B cell (primary cell): ENCODE measurements around the gene LIPC. TPM values are rescaled to one million over a fixed set of nuclear protein-coding genes. Genes with fewer than 3 reads are reported as not detected.

ENCODE experiments used
- ATAC-seq: fragments of 200-7000 bp; cut with Tn5 transposase; one replicate; pipeline ENCODE4 v1.10.0; 2021; ENCODE audit warnings: low read depth, mild to moderate bottlenecking, moderate number of reproducible peaks, moderate library complexity
- CTCF ChIA-PET: fragments of 350-600 bp; sonication (Branson Sonifier 250); formaldehyde crosslinking; loops from one replicate; lab custom pipeline; 2021; ENCODE audit warnings: antibody characterized with exemption, inconsistent platforms; lab: Charles Lee
- POLR2A ChIA-PET: fragments of 350-600 bp; sonication (Branson Sonifier 250); formaldehyde crosslinking; loops from one replicate; lab custom pipeline; 2021; ENCODE audit warnings: antibody characterized with exemption; lab: Charles Lee
- DNase-seq: peaks from one replicate; pipeline ENCODE4 v3.0.0; 2013
- H2AFZ ChIP-seq: 2 replicates; pipeline ENCODE4 v1.6.1; 2012; ENCODE audit warnings: mild to moderate bottlenecking, low read depth, low read length; ENCODE audit not compliant: insufficient read depth, poor library complexity, severe bottlenecking
- H3K27ac ChIP-seq, 2 donors: 1 replicate in 1 of 2; 2 replicates in 1 of 2; pipeline ENCODE4 v1.5.1; 2012 to 2013; ENCODE audit warnings: low read length in 2 of 2, mild to moderate bottlenecking in 2 of 2, moderate library complexity in 1 of 2
- H3K27me3 ChIP-seq, 4 experiments: fragments of 200-600 bp in 1 of 4; sonication (generic) in 1 of 4; replicated peaks in 1 of 4; 1 replicate in 2 of 4; 2 replicates in 2 of 4; pipeline versions ENCODE4 v1.6.1 to v1.7.0; 2013 to 2016; ENCODE audit warnings: low read length in 3 of 4, mild to moderate bottlenecking in 2 of 4, mixed read lengths in 1 of 4, moderate library complexity in 1 of 4; ENCODE audit not compliant: insufficient read depth in 4 of 4, control insufficient read depth in 3 of 4; ENCODE audit errors: control extremely low read depth in 1 of 4
- H3K36me3 ChIP-seq, 2 experiments: replicated peaks in 1 of 2; 1 replicate in 1 of 2; 2 replicates in 1 of 2; pipeline versions ENCODE4 v1.6.1 to v1.7.1; 2013; ENCODE audit warnings: low read length in 1 of 2; ENCODE audit not compliant: insufficient read depth in 2 of 2, control insufficient read depth in 1 of 2; ENCODE audit errors: control extremely low read depth in 1 of 2, extremely low read depth in 1 of 2
- H3K4me1 ChIP-seq, 2 donors: fragments of 200-600 bp in 1 of 2; sonication (generic) in 1 of 2; 1 replicate in 1 of 2; 2 replicates in 1 of 2; pipeline versions ENCODE4 v1.5.1 to v1.6.1; 2013 to 2017; ENCODE audit warnings: low read length in 2 of 2; ENCODE audit not compliant: control insufficient read depth in 2 of 2, insufficient read depth in 2 of 2
- H3K4me2 ChIP-seq: replicated peaks from 2 replicates; pipeline ENCODE3; 2012; ENCODE audit warnings: mild to moderate bottlenecking, low read depth, low read length; ENCODE audit not compliant: poor library complexity, severe bottlenecking
- H3K4me3 ChIP-seq, 5 experiments: fragments of 200-600 bp in 1 of 5; sonication (generic) in 1 of 5; 1 replicate in 3 of 5; 2 replicates in 2 of 5; pipeline versions ENCODE4 v1.5.1 to v1.7.0; 2011 to 2016; ENCODE audit warnings: low read length in 4 of 5, mild to moderate bottlenecking in 4 of 5, low read depth in 2 of 5, control low read depth in 1 of 5, moderate library complexity in 1 of 5; ENCODE audit not compliant: insufficient read depth in 1 of 5; ENCODE audit errors: control extremely low read depth in 1 of 5, extremely low read depth in 1 of 5
- H3K79me2 ChIP-seq: fragments of 200-600 bp; sonication (generic); one replicate; pipeline ENCODE4 v1.6.0; 2016; ENCODE audit warnings: low read length; ENCODE audit not compliant: control insufficient read depth, insufficient read depth
- H3K9ac ChIP-seq: fragments of 200-600 bp; sonication (generic); 2 replicates; pipeline ENCODE4 v1.6.1; 2017; ENCODE audit warnings: mild to moderate bottlenecking, low read length, moderate library complexity
- H3K9me3 ChIP-seq, 3 donors: one replicate each; pipeline versions ENCODE4 v1.6.1 to v1.7.1; 2013; ENCODE audit warnings: low read length in 2 of 3; ENCODE audit not compliant: control insufficient read depth in 2 of 3, insufficient read depth in 1 of 3; ENCODE audit errors: control extremely low read depth in 1 of 3
- H4K20me1 ChIP-seq: 2 replicates; pipeline ENCODE4 v1.6.0; 2012; ENCODE audit warnings: mild to moderate bottlenecking, low read length; ENCODE audit not compliant: insufficient read depth, control insufficient read depth, poor library complexity, severe bottlenecking
- H3K27ac Mint-ChIP-seq: one replicate; pipeline ENCODE4 v1.8.0; 2021; ENCODE audit warnings: mixed read lengths
- H3K27me3 Mint-ChIP-seq: one replicate; pipeline ENCODE4 v1.8.0; 2021; ENCODE audit warnings: mixed read lengths
- H3K4me1 Mint-ChIP-seq: one replicate; pipeline ENCODE4 v1.8.0; 2021; ENCODE audit warnings: mixed read lengths
- H3K4me3 Mint-ChIP-seq: one replicate; pipeline ENCODE4 v1.8.0; 2021; ENCODE audit warnings: mixed read lengths
- H3K9me3 Mint-ChIP-seq: one replicate; pipeline ENCODE4 v1.8.0; 2022; ENCODE audit warnings: mixed read lengths; ENCODE audit not compliant: insufficient read depth
- CTCF ChIP-seq: fragments of 200-600 bp; IDR thresholded peaks from one replicate; pipeline ENCODE4 v1.8.0; 2022; ENCODE audit warnings: antibody characterized with exemption, mild to moderate bottlenecking
- EZH2 ChIP-seq: IDR thresholded peaks from 2 replicates; pipeline ENCODE4 v1.6.1; 2012; ENCODE audit warnings: borderline replicate concordance, low read depth, mild to moderate bottlenecking, moderate library complexity, low read length; ENCODE audit not compliant: insufficient read depth, poor library complexity, severe bottlenecking
- WGBS: methylation state at CpG from one replicate; pipeline ENCODE4 v1.1.5; 2013; ENCODE audit warnings: missing lambda C conversion rate; ENCODE audit not compliant: insufficient coverage; 5-methylcytosine and 5-hydroxymethylcytosine counted together
- intact Hi-C: fragments of 100-400 bp; cut with micrococcal nuclease; formaldehyde crosslinking; loops from one replicate; pipeline ENCODE4 v1.10.0; 2022
- polyA plus RNA-seq: library from polyadenylated mRNA; depleted of rRNA; stranded (reverse); fragments of >200 nt; gene quantifications from 2 replicates; pipeline ENCODE4 v1.2.3, GENCODE V29; 2012
- total RNA-seq, 2 donors: library from RNA; stranded (reverse); fragments of 120-200 nt in 1 of 2; gene quantifications; 1 replicate in 1 of 2; 2 replicates in 1 of 2; pipeline versions ENCODE4 v1.2.3 to v1.2.4, GENCODE V29; 2013 to 2022

LIPC gene
- total and polyA plus RNA-seq, 2 donors (not counting 1 experiment from before 2014, with no cell fraction given), result not detected

GRCh38 chr15:58537033-58537432, 105.2 kb downstream of the LIPC start:
- H3K9ac ChIP-seq, result no peak overlapping the region
- no peak for DNase-seq
- intact Hi-C loops, result no loop called here
- ATAC-seq, result no peak
- WGBS, result 91% methylated on average over 7 of the region's 9 CpGs
- Mint-ChIP-seq H3K27me3 (peaks cover 19% of the 10 kb centered on the region), H3K27ac (no peak overlapping the region), H3K9me3 (no peaks in the 10 kb centered on the region), H3K4me3 (no peak overlapping the region), H3K4me1 (no peaks in the 10 kb centered on the region)
- no peaks in the 10 kb centered on the region for H3K79me2 ChIP-seq
- no peaks in the 10 kb centered on the region for H3K9me3 ChIP-seq
- H3K4me1 ChIP-seq, result no peaks in the 10 kb centered on the region
- POLR2A ChIA-PET, result no interaction called here
- H3K4me3 ChIP-seq, result no peak overlapping the region
- CTCF ChIA-PET, result no interaction called here
- no peak overlapping the region for H2AFZ ChIP-seq
- H3K27ac ChIP-seq, result no peak overlapping the region
- H3K27me3 ChIP-seq, result no peaks in the 10 kb centered on the region
- TF ChIP-seq CTCF (no peak), EZH2 (no peak)
- H3K36me3 ChIP-seq, result no peaks in the 10 kb centered on the region
- H3K4me2 ChIP-seq, result no peak overlapping the region
- no peaks in the 10 kb centered on the region for H4K20me1 ChIP-seq

GRCh38 chr15:58538225-58538727, 106.5 kb downstream of the LIPC start:
- Mint-ChIP-seq H3K27ac (no peak overlapping the region), H3K4me3 (no peak overlapping the region), H3K9me3 (no peaks in the 10 kb centered on the region), H3K27me3 (peaks cover 15% of the 10 kb centered on the region), H3K4me1 (no peaks in the 10 kb centered on the region)
- Histone ChIP-seq H4K20me1 (no peaks in the 10 kb centered on the region), H3K4me3 (no peak overlapping the region), H2AFZ (no peak overlapping the region), H3K9me3 (no peaks in the 10 kb centered on the region), H3K27ac (no peak overlapping the region), H3K27me3 (no peaks in the 10 kb centered on the region), H3K9ac (no peak overlapping the region), H3K79me2 (no peaks in the 10 kb centered on the region), H3K36me3 (no peaks in the 10 kb centered on the region), H3K4me2 (no peak overlapping the region), H3K4me1 (no peaks in the 10 kb centered on the region)
- ChIA-PET POLR2A (no interaction called here), CTCF (no interaction called here)
- no peak for TF ChIP-seq EZH2
- no peak for TF ChIP-seq CTCF
- no peak for DNase-seq
- intact Hi-C loops, result no loop called here
- ATAC-seq, result no peak
- 92% methylated on average over 13 of the region's 16 CpGs for WGBS
